ENCODE data around the gene ATCAY. TPM values are rescaled to one million over a fixed set of nuclear protein-coding genes. Genes with fewer than 3 reads are reported as not detected.

The ATCAY gene
- total RNA-seq, 4 donors from 2014 or later = not detected

DNA sequence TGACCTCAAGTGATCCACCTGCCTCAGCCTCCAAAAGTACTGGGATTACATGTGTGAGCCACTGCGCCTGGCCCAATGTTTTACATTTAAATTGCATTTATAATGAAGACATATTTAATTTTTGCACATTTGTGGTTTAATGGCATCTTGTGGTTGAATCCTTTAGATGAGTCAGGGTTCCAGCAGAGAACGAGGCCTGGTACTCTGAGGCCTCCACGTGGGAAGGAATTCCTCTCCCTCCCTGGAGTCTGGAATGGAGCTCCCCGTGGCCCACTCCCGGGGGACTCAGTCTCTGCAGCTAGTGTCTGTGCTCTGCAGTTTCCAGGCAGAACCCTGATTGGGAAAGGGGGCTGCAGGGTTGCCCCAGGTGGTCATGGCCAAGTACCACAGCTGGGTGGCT lies 35.9 kb upstream of the ATCAY start:
- TF ChIP-seq, protein P1, sequence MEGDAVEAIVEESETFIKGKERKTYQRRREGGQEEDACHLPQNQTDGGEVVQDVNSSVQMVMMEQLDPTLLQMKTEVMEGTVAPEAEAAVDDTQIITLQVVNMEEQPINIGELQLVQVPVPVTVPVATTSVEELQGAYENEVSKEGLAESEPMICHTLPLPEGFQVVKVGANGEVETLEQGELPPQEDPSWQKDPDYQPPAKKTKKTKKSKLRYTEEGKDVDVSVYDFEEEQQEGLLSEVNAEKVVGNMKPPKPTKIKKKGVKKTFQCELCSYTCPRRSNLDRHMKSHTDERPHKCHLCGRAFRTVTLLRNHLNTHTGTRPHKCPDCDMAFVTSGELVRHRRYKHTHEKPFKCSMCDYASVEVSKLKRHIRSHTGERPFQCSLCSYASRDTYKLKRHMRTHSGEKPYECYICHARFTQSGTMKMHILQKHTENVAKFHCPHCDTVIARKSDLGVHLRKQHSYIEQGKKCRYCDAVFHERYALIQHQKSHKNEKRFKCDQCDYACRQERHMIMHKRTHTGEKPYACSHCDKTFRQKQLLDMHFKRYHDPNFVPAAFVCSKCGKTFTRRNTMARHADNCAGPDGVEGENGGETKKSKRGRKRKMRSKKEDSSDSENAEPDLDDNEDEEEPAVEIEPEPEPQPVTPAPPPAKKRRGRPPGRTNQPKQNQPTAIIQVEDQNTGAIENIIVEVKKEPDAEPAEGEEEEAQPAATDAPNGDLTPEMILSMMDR (IDR thresholded peaks at IDR 0.05) = no peak
- ATAC-seq (ENCODE audit: low FRiP score) = no peak

DNA sequence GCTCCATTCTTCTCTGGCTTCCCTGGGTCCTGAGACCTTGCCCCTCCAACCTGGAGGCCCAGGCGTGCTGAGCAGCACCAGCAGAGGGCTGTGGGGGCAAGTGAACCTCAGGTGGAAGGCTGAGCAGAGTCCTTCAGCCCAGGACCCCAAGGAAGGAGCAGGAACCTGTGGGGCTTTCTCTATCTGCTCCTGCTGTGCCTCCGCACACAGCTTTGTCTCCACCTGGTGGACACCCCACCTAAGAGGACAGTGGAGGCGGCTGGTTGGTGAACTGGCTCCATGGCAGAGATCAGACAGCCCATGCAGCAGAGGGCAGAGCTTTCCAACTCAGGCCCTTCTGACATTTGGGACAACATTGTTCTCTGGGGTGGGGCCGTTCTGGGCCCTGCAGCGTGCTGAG lies 31.4 kb upstream of the ATCAY start:
- ATAC-seq (ENCODE audit: low FRiP score) (peak; percentile 28), DNase-seq (ENCODE audit: low spot score) (no peak)
- TF ChIP-seq, protein P1 (IDR thresholded peaks at IDR 0.05) = no peak

More for the DNA sequence above, 35.9 kb upstream of the ATCAY start:
- DNase-seq (ENCODE audit: low spot score) = no peak

DNA sequence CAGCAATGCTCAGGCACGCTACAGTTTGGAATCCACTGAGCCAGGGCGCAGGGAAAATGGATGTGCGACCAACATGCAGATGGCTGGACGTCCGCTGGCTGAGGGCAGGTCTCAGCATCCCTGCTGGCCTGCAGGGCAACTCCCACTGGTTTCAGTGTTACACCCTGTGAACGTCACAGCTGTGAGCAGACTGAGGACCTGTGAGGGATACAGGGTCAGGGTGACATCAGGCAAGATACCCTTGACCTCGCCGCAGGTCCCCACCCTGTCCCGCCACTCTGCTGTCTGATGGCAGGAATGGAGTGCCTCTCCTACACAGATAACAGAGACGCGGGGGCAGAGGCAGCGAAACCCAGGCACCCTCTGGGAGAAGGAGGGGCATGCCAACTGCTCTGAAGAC lies 30.7 kb upstream of the ATCAY start:
- ATAC-seq (ENCODE audit: low FRiP score) = no peak
- TF ChIP-seq, protein P1 (IDR thresholded peaks at IDR 0.05) = no peak

DNA sequence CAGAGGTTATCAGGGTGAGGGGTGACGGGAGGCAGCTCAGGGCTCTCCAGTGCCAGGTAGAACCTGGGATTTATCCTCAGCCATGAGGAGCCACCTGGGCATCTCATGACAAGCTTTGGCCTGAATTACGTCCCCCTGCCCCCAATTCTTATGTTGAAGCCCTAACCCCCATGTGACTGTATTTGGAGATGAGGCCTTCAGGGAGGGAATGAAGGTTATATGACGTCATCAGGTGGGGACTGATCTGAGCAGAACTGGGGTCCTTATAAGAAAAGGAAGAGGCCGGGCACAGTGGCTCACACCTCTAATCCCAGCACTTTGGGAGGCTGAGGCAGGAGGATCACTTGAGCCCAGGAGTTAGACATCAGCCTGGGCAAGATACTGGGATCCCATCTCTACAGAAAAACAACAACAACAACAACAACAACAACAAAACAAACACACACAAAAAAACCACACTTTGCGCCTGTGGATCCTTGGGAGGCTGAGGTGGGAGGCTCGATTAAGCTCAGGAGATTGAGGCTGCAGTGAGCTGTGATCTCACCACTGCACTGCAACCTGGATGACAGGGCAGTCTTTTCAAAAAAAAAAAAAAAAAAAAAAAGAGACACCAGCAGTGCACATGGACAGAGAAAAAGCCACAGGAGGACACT lies 30.0 kb upstream of the ATCAY start:
- DNase-seq (ENCODE audit: low spot score) = no peak
- no peak for ATAC-seq (ENCODE audit: low FRiP score)
- TF ChIP-seq, protein P1 (IDR thresholded peaks at IDR 0.05) = no peak

More for the DNA sequence above, 30.7 kb upstream of the ATCAY start:
- no peak for DNase-seq (ENCODE audit: low spot score)

DNA sequence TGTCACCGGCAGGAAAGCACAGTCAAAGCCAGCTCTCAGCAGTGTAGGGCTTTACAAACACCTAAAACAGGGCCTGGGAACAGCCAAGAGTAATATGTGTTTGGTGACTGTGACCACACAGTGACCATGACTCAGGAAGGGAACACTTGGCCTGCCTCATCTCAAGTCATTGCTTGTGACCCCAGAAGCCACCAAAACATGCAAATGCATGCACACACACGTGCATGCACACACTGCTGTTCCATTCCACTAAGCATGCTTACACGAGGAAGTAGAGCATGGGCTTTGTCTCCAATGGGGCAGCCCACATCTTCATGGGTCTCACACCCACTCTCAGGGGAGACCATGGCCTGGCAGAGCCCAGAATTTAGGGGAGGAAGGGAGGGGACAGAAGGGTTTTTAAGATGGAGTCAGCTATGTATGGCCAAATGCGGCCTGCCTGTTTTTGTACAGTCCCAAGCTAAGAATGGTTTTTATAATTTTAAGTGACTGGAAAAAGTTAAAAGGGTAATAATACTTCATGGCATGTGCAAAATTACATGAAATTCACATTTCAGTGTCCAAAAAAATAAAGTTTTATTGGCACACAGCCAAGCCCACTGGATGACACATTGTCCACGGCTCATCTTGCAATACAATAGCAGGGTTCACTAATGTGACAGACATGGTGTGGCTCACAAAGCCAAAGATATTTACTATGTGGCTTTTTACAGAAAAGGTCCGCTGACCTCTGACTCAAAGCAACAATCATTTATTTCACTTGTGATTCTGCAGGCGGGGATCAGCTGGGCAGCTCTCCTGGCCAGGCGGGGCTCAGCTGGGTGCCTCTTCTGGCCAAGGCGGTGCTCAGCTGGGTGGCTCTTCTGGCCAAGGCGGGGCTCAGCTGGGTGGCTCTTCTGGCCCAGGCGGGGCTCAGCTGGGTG lies 29.0 kb upstream of the ATCAY start:
- TF ChIP-seq, protein P1 (IDR thresholded peaks at IDR 0.05) = no peak
- DNase-seq (ENCODE audit: low spot score) (no peak), ATAC-seq (ENCODE audit: low FRiP score) (no peak)

DNA sequence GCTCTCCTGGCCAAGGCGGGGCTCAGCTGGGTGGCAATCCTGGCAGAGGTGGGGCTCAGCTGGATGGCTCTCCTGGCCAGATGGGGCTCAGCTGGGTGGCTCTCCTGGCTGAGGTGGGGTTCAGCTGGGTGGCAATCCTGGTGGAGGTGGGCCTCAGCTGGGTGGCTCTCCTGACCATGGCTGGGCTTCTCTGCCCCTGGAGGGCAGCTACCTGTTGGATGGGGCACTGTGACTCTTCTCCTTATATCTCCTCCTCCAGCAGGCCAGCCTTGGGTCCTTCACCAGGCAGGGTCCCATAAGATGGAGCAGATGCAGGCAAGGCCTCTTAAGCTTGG lies 28.3 kb upstream of the ATCAY start:
- DNase-seq (ENCODE audit: low spot score) (no peak), ATAC-seq (ENCODE audit: low FRiP score) (no peak)
- TF ChIP-seq, protein P1 (IDR thresholded peaks at IDR 0.05) = no peak

All from omental fat pad (tissue), 4 donors.